Myocyte (in vitro differentiated cells): ENCODE data around the gene ATP2B3. TPM values are rescaled to one million over a fixed set of nuclear protein-coding genes. Genes with fewer than 3 reads are reported as not detected.

Source experiments
- DNase-seq: peaks from one replicate; pipeline ENCODE4 v3.0.0-alpha.2; 2012; ENCODE audit warnings: low read depth
- total RNA-seq: library from RNA; depleted of rRNA; stranded (reverse); fragments of >200 nt; gene quantifications from 2 replicates; pipeline ENCODE4 v1.2.3, GENCODE V29; 2014

ATP2B3 gene
- total RNA-seq, 1 donor from 2014 or later: 0.40 TPM

DNA sequence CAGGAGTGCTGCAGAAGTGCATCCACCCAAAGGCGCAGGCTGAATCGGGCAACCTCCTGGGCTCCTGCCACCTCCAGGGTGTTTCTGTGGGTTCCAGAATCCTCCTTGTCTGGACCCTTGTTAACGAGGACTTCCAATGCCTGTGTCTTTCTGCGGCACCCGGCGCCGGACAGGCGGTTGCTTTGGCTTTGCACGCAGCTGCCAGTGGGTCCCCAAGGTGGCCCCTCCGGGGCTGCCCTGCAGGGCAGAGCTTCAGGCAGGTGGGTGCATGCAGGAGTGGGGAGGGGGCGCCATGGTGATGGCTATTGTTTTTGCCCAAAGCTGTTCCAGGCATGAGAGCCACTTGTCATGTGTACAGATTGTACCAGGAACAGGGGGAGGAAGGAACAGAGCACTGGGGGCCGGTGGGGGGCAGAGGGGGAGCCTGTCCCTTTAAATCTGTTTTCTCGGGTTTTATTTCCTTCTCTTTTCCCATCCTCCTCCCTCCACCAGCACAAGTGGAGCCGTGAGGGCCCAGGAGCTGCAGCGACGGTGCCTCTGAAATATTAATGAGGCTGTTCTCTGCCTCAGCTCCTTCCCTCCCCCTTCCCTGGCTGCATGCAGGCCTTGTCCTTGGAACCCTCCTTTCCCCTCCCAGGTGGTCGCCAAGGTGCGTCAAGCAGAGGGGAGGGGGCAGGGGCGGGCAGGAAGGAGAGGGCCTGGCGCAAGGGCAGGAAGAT is 13.1 kb downstream of the ATP2B3 start:
- no peak for DNase-seq

DNA sequence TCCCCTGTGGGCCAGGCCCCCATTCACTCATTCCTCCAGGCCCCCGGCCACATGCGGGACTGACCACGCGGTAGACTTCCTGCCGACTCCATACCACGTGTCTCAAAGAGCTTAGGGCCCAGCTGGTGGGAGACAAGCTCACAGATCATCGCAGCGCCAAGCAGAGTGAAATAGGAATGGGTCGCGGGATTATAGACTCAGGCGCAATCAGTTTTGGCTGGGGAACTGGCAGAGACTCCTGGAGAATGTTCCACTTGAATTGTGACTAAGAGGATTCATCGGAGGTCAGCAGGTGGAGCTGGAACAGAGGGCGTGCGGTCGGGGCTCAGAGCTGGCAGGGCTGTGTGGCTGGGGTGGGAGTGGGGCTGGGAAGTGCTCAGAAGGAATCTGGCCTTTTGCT is 15.6 kb downstream of the ATP2B3 start:
- DNase-seq: peak; percentile 66

DNA sequence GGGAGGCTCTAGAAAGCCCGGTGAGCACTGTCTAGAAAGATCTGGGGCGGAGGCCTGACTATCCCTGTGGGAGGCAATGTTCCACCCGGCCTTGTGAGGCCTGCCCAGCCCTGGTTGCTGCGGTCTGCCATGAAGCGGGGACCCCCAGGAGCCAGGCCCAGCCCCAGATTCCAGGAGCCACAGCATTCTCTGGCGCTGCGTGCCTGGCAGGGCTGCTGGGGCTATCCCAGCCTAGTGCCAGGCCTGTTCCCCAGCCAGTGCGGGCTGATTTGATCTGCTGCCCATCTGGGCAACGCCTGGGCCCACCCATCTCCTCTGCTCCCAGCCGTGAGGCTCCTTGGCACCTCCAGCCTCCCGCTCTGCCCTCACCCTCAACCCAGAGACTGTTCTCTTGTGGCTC is 19.6 kb downstream of the ATP2B3 start:
- peak; percentile 51 for DNase-seq

DNA sequence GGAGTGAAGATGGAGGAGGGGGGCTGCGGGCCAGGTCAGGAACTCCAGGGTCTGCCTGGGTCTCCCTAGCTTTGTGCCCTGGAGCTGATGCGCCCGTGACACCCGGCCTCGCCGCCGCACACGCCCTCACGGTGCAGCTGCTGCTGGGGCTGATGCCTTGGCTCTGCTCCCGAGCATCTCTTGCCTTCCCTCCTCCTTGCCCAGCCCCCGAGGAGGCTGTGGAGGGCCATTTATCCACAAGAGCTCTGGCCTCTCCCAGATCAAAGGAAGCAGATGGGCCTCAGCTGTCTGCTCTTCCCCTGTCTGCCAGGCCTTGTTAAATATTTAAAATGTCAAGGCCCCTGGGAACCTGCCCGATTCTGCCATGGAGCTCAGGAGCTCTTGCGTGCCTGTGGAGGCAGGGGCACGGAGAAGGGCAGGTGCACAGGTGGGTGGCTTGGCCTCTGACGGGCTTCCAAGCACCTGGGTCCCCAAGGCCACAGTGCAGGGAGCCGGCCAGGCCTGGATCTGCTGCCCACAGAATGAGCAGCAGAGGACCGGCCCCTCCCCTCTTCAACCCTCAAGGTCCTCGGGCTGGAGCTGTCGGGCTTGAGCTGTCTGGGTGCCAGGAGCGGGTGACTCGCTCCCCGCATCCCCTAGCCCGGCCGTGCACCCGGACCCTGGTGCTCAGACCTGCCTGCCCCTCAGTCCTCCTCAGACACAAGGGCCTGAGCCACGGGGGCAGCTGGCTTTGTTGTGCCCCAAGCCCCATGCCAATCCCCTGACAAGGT is 20.3 kb downstream of the ATP2B3 start:
- DNase-seq: peak; percentile 89

DNA sequence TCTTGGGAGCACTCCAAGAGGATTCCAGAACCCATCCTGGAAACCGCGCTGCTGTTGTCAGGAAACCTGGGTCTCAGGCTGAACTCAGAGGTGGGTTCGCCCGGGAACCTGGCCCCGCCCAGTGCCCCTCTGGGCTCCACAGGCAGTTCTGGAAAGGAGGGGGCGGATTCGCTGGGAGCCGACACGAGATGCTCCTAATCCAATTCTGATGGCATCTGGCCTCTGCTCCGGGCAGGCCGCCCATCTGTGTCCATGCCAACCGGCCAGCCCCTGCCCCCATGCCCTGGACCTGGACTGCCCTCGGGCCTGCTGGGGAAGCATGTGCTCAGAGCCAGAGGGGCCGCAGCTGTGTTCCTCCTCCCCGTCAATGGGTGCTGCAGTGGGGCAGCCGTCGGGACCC is 21.0 kb downstream of the ATP2B3 start:
- peak; percentile 75 for DNase-seq

DNA sequence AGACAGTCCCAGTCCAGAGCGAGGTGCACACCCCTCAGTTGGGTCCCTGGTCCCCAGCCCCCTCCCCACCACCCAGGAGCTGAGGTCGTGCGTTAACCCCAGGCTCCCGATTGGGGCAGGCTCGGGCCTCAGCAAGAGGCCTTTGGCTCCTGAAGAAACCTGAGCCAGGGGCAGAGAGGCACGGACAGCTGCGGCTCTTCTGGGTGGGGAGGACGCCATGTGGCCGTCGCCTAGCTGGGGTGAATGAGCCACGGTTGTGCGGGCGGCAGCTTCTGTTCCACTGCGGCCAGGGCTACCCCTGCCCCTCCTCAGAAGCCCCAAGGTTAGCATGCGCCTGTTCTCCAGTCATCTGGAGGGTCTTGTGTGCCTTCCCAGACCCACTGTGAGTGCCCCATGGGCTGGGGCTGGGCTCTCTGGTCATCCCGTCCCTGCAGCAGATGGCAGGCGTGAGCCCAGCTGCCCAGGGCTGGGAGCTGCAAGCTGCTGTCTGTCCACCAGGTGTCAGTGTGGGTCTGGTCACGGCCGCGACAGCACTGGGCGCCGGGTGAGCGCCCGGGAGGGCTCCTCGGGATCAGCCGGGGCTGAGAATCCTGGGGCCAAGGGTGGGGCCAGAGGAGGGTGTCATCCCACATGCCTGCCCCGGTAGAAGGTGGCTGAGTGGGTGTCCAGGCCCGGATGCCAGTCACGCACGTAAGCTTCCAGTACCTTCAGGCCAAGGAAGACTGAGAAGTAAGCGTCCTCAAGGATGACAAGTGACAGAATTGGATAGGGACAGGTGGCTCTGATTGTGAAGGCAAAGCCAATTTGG is 21.9 kb downstream of the ATP2B3 start:
- peak; percentile 80 for DNase-seq

DNA sequence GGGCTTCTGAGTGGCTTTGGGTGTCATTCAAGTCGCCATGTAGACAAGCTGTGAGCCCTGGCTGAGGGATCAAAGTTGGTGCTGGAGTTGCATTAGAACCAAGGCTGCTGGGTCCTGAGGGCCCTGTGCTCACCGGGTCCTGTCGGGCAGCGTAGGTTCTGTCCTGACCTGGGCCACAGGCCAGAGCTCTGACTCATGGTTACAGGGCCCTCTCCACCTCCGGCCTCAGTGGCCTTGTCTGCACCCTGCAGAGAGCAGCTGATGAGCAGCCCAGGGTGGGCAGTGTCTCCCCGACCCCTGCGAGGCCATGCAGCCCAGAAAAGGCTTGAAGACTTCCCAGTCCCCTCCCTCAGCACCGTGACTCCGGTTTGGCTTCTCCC is 22.5 kb downstream of the ATP2B3 start:
- no peak for DNase-seq

DNA sequence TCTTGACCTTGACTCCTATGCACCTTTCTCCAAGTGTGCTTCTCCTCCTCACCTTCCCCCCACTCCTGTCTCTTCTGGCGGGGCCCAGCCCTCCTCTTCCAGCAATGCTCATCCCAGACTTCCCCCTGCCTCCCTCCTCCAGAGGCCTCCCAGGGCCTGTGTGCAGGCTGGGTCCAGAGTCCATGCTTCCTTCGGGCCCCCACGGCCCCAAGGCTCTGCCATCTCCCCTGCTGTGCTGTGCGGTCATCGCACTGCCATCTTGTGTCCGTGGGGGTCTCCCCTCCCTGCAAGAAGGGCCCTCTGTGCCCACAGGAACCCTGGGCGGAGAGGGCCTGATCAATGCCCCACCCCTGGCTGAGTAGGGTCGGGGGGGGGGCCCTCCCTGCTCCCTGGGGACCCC is 27.3 kb downstream of the ATP2B3 start:
- no peak for DNase-seq

DNA sequence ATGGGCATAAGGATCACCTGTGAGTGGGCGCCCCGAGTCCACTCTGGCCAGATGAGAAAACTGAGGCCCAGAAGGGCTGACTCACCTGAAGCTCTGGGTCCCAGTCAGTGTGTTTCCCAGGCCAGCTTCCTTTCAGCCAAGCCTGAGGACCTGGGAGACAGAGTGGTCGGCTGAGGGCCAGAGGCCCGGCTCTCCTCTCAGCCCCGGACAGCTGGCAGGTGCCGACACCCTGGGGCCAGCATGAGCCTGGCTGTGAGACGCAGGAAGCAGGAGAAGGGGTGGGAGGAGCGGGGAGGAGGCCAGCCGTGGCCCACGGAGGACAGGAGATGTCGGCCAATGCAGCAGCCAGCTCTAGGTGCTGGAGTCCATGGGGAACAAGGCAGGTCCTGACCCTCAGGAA is 28.9 kb downstream of the ATP2B3 start:
- no peak for DNase-seq

DNA sequence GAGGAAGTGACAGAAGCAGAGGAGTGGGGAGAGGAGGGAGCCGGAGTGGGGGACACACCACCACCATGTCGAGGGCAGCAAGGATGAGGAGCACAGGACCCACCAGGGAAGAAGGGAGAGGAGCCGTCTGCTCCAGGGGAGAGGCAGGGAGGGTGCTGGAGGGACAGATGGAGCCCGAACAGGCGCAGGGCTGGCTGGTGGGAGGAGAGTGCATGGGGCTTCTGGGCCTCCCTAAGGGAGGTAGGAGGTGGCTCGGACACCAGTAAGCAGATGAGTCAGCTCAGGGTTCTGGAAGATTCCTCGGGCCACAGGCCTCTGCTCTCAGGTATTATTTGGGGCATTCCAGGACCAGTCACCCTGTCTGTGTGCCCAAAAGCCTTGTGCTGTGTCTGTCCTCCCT is 29.8 kb downstream of the ATP2B3 start:
- no peak for DNase-seq

DNA sequence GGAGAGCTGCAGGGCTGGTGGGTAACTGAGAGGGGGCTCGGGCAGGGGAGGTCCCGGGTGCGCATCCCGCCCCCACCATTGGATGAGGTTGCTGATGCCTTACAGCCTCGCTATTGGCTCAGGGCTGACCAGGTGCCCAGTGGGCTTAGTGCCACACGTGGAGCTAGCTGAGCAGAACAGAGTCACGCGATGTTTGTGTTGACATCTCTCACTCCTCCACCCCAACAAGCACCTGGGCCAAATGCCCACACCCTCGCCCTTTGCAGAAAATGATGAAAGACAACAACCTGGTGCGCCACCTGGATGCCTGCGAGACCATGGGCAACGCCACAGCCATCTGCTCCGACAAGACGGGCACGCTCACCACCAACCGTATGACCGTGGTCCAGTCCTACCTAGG is 31.8 kb downstream of the ATP2B3 start:
- no peak for DNase-seq

DNA sequence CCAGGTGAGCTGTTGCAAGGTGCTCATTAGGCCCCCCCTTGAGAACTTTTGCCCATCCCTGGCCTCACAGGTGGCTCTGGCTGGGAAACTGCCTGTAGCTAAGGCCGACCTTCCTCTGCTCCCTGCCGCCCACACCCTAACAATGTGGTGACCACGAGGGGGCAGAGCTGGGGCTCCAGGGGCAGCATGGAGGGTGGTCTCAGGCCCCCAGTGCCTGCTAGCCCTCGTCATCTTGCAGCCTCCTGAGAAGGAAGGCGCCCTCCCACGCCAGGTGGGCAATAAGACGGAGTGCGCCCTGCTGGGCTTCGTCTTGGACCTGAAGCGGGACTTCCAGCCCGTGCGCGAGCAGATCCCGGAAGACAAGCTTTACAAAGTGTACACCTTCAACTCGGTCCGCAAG is 32.4 kb downstream of the ATP2B3 start:
- DNase-seq: no peak

DNA sequence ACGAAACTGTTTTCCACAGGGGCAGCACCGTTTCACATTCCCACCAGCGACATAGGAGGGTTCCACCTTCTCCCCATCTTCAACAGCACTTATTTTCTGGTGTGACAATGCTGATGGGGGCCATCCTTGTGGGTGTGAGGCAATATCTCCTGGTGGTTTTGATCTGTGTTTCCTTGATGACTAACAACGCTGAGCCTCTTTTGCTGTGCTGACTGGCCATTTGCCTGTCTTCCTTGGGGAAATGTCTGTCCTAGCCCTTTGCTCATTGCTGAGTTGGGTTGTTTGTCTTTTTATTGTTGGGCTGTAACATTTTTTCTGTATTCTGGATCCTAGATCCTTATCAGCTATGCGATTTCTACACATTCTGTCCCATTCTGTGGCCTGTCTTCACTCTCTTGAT is 33.7 kb downstream of the ATP2B3 start:
- DNase-seq: no peak

DNA sequence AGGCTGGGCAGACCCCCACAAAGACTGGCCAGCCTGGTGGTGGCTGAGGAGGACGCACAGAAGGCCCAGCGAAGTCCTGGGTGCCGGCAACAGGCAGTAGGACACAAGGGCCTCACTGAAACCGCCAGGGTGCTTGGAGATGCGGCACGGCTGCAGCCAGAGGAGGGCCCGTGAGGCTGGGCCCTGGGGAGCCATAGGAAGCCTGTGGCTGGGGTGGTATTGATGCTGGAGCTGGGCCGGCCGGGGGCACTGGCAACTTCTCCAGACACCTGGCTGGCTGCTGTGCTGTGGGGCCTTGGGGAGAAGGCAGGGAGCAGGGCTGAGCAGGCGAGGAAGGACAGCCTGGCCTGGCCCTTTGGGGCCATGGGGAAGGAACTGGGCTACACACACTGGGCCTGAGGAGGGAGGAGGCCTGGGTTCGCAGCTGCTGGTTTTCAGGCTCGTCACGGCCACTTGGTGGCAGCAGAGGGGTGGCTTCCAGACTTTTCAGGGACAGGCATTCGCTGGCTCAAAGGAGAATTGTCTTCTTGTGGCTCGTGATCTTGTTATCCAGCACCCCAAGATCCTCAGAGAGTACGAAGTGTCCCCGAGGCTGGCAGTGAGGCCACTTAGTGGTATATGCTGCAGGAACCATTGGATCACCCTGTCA is 37.2 kb downstream of the ATP2B3 start:
- peak; percentile 67 for DNase-seq

DNA sequence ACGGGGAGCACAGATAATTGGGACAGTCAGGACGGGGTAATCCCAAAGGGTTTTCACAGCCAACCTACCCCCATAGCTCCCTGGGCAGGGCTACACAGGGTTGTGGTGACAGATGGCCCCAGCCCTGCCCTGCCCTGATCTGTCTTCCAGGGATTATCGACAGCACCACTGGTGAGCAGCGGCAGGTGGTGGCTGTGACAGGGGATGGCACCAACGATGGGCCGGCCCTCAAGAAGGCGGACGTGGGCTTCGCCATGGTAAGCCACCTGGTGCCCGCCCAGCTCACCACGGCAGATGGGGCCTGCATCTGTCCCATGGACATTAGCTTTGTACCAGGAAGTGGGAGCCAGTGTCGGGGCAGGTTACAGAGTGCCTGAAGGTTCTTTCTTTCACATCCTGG is 39.3 kb downstream of the ATP2B3 start:
- DNase-seq: peak; percentile 61

DNA sequence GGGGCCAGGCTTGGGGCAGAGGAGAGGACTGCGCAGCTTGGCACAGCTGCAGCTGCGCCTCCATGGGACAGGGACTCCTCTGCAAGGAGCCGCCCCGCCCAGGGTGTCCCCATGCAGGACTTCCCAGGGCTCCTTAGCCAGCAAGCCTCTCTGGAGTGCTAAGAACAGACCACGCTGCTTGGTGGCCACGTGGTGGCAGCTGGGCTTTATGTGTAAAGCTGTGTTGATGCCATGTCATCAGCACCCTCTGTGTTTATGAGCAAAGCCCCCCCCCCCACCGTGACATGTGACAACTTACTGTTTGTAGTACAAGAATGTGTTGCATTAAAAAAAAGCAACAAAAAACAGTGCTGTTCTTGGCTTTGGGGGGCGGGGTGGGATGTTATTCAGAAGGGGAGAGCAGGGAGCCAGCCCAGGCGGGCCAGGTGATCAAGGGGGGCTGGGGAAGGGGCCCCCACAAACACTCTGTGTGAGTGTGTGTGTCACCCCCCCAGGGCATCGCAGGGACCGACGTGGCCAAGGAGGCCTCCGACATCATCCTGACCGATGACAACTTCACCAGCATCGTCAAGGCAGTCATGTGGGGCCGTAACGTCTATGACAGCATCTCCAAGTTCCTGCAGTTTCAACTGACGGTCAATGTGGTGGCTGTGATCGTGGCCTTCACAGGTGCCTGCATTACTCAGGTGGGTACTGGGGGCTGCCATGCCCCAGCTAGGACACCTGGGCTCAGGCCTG is 40.3 kb downstream of the ATP2B3 start:
- DNase-seq: no peak

DNA sequence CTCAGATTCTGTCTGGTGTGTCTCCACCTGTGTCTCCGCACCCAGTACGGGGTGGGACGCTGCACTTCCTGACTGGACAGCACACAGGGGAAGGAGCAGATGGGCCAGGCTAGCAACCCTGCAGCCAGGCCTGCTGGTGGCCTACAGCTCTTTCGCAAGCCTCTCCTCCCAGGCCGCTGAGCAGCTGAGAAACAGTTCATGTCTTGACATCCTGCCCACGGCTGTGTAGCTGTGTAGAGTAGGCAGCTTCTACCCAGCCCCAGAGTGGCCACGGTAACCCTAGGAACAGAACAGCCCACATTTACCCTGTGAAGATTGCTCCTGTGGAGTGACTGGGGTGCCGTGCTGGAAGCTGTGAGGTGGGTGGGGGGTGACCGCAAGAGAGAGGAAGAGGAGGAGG is 42.6 kb downstream of the ATP2B3 start:
- peak; percentile 29 for DNase-seq

DNA sequence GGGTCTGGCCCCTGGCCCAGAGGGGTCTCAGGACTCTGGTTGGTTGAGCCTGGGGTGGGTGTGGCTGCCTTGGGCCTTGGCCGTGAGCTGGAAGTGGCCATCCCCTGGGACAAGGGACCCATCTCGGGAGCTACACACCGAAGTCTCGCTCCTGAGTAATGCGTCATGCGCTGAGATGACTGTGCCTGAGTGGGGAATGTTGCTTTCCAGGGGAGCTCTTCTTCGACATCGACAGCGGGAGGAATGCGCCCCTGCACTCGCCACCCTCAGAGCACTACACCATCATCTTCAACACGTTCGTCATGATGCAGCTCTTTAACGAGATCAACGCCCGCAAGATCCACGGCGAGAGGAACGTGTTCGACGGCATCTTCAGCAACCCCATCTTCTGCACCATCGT is 43.0 kb downstream of the ATP2B3 start:
- DNase-seq: no peak

DNA sequence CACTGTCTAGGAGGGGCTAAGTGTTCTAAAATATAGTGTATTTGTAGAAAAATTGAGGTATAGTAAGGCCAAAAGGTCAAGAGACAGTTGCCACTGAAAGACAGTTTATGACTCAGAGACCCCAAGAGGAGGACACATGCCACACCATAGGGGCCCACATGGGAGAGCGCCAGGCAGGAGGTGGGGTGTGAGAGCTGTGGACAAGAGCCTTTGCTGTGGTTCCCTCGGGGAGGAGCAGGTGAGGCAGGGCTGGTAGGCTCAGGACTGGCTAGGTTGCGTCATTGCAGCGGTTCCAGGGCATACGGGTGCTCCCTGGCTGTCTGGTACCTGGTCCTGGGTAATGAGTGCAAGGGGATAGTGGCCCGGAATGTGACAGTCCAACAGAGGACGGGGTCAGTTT is 43.9 kb downstream of the ATP2B3 start:
- no peak for DNase-seq

DNA sequence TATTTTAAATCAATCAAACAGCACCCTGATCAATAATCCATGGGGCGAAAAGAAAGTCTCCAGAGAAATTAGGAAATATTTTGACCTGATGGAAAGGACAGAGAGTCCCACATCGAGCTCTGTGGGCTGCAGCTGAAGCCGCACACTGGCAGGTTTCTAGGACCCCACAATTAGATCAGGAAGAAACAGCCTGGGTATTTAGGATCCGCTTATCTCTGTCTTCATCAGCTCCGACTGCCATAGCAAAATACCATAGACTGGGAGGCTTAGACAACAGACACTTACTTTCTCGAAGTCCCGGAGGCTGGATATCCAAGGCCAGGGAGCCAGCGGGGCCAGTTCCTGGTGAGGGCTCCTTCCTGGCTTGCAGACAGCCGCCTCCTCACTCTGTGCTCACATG is 45.1 kb downstream of the ATP2B3 start:
- no peak for DNase-seq

DNA sequence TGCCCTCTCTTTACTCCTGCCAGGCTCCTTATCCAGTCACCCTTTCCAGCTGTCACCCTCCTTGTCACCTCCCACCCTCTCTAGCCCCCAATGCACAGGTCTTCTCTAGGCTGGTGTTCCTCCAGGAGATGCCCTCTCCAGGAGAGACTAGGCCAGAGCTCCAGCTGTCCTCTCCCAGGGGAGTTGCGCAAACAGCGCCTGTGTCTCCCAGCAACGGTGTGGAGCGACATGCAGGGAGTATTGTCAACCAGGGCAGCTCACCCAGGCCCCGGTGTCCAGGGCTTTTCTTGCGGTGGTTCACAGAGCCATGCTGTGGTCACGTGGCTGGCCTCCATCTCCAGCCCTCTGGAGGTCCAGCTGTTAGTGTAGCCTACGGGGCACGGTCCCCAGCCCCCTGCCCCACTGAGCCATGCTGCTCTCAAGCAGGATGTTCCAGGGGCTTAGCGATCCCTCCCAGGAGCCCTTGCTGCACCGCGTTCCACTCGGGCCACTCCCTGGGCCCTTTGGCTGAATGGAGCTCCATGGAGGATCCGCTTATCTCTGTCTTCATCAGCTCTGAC is 46.7 kb downstream of the ATP2B3 start:
- no peak for DNase-seq
